H1 (cell line): ENCODE data around the gene POU3F1. TPM values are rescaled to one million over a fixed set of nuclear protein-coding genes. Genes with fewer than 3 reads are reported as not detected.

Experiments used
- CTCF ChIA-PET: fragments of 300-600 bp; sonication (Branson Sonifier 250); formaldehyde crosslinking; loops from one replicate; lab custom pipeline; 2021; ENCODE audit not compliant: partially characterized antibody; lab: Charles Lee
- POLR2A ChIA-PET: fragments of 300-600 bp; sonication (Branson Sonifier 250); formaldehyde crosslinking; loops from one replicate; lab custom pipeline; 2021; ENCODE audit warnings: inconsistent platforms; ENCODE audit not compliant: partially characterized antibody; lab: Charles Lee
- DNase-seq, 2 experiments: peaks; one replicate each; pipeline versions ENCODE4 v3.0.0 to v3.0.0-alpha.2; 2010 to 2022; ENCODE audit warnings: low spot score in 2 of 2, low read depth in 1 of 2, mixed read lengths in 1 of 2
- FAIRE-seq: peaks from 2 replicates; lab custom pipeline; 2011; peaks lifted over from hg19 to GRCh38; lab: Jason Lieb, UNC
- H2AFZ ChIP-seq: 2 replicates; pipeline ENCODE4 v1.8.1; 2012; ENCODE audit warnings: low read length, inconsistent platforms
- H2AK5ac ChIP-seq: 2 replicates; pipeline ENCODE4 v1.6.1; 2013; ENCODE audit warnings: low read depth, low read length
- H2BK120ac ChIP-seq: replicated peaks from 2 replicates; pipeline ENCODE3; 2013; ENCODE audit warnings: low read depth, low read length, inconsistent platforms
- H2BK12ac ChIP-seq: 2 replicates; pipeline ENCODE4 v1.6.1; 2013; ENCODE audit warnings: low read depth, low read length
- H2BK15ac ChIP-seq: 2 replicates; pipeline ENCODE4 v1.6.1; 2013; ENCODE audit warnings: low read length
- H2BK20ac ChIP-seq: 2 replicates; pipeline ENCODE4 v1.6.1; 2013; ENCODE audit warnings: low read length
- H2BK5ac ChIP-seq: 2 replicates; pipeline ENCODE4 v1.6.1; 2013; ENCODE audit warnings: low read depth, low read length
- H3K14ac ChIP-seq: 2 replicates; pipeline ENCODE4 v1.6.1; 2013; ENCODE audit warnings: inconsistent platforms; ENCODE audit not compliant: insufficient read length
- H3K18ac ChIP-seq: 2 replicates; pipeline ENCODE4 v1.6.1; 2013; ENCODE audit warnings: low read length; ENCODE audit errors: extremely low read depth
- H3K23ac ChIP-seq: 2 replicates; pipeline ENCODE4 v1.6.1; 2013; ENCODE audit warnings: inconsistent platforms; ENCODE audit not compliant: insufficient read length
- H3K23me2 ChIP-seq: 2 replicates; pipeline ENCODE4 v1.6.1; 2013; ENCODE audit warnings: low read depth, low read length
- H3K27ac ChIP-seq: 2 replicates; pipeline ENCODE4 v1.6.1; 2011; ENCODE audit warnings: low read depth, low read length, inconsistent platforms
- H3K27me3 ChIP-seq, 4 experiments: replicated peaks in 1 of 4; 1 replicate in 1 of 4; 2 replicates in 3 of 4; pipeline versions ENCODE4 v1.6.1 to v1.8.1; 2011 to 2013; ENCODE audit warnings: low read length in 3 of 4, mild to moderate bottlenecking in 3 of 4, inconsistent platforms in 2 of 4, mixed read lengths in 2 of 4, moderate library complexity in 1 of 4; ENCODE audit not compliant: control insufficient read depth in 3 of 4, insufficient read depth in 3 of 4; ENCODE audit errors: extremely low read depth in 1 of 4
- H3K36me3 ChIP-seq, 4 experiments: 2 replicates each; pipeline versions ENCODE4 v1.6.1 to v1.8.1; 2011 to 2013; ENCODE audit warnings: mild to moderate bottlenecking in 4 of 4, low read length in 3 of 4, moderate library complexity in 2 of 4, control low read depth in 1 of 4, inconsistent platforms in 1 of 4; ENCODE audit not compliant: insufficient read depth in 4 of 4, control insufficient read depth in 2 of 4
- H3K4ac ChIP-seq: replicated peaks from 2 replicates; pipeline ENCODE3; 2013; ENCODE audit warnings: low read length, low read depth, mixed read lengths, inconsistent platforms; ENCODE audit not compliant: insufficient read length
- H3K4me1 ChIP-seq, 4 experiments: replicated peaks in 1 of 4; 1 replicate in 1 of 4; 2 replicates in 3 of 4; pipeline versions ENCODE4 v1.6.1 to v1.8.1; 2011 to 2013; ENCODE audit warnings: low read length in 3 of 4, inconsistent platforms in 2 of 4, mixed read lengths in 1 of 4; ENCODE audit not compliant: insufficient read depth in 4 of 4, control insufficient read depth in 3 of 4
- H3K4me2 ChIP-seq, 2 experiments: 2 replicates each; pipeline versions ENCODE4 v1.6.1 to v1.8.1; 2011 to 2013; ENCODE audit warnings: low read depth in 2 of 2, low read length in 2 of 2, control low read depth in 1 of 2, inconsistent platforms in 1 of 2, mild to moderate bottlenecking in 1 of 2; ENCODE audit not compliant: insufficient read depth in 1 of 2
- H3K4me3 ChIP-seq, 4 experiments: fragments of 200-600, 300-600 bp in 1 of 4; sonication (generic), shearing (Covaris generic), sonication (Bioruptor Twin) in 1 of 4; 2 replicates each; pipeline versions ENCODE4 v1.5.1 to v1.8.1; 2011 to 2016; ENCODE audit warnings: low read length in 4 of 4, low read depth in 3 of 4, control low read depth in 2 of 4, inconsistent platforms in 2 of 4, mild to moderate bottlenecking in 2 of 4, mixed read lengths in 1 of 4, moderate library complexity in 1 of 4; ENCODE audit not compliant: insufficient read depth in 2 of 4; ENCODE audit errors: extremely low read depth in 1 of 4
- H3K56ac ChIP-seq: replicated peaks from 2 replicates; pipeline ENCODE3; 2013; ENCODE audit warnings: low read depth, mild to moderate bottlenecking, mixed read lengths, low read length, inconsistent platforms; ENCODE audit not compliant: insufficient read length
- H3K79me1 ChIP-seq: 2 replicates; pipeline ENCODE4 v1.6.1; 2013; ENCODE audit warnings: low read depth, low read length, control low read depth
- H3K79me2 ChIP-seq, 2 experiments: 2 replicates each; pipeline versions ENCODE4 v1.6.1 to v1.8.1; 2012 to 2013; ENCODE audit warnings: low read length in 2 of 2, mild to moderate bottlenecking in 2 of 2, inconsistent platforms in 1 of 2; ENCODE audit not compliant: insufficient read depth in 2 of 2, control insufficient read depth in 1 of 2
- H3K9ac ChIP-seq, 4 experiments: replicated peaks in 1 of 4; 1 replicate in 1 of 4; 2 replicates in 3 of 4; pipeline versions ENCODE4 v1.6.1 to v1.8.1; 2011 to 2013; ENCODE audit warnings: low read depth in 3 of 4, low read length in 3 of 4, control low read depth in 2 of 4, mild to moderate bottlenecking in 2 of 4, moderate library complexity in 2 of 4, inconsistent platforms in 1 of 4; ENCODE audit errors: extremely low read depth in 1 of 4
- H3K9me3 ChIP-seq, 2 experiments: 2 replicates each; pipeline versions ENCODE4 v1.6.1 to v1.8.1; 2012 to 2013; ENCODE audit warnings: mild to moderate bottlenecking in 2 of 2, moderate library complexity in 2 of 2, control low read depth in 1 of 2, inconsistent platforms in 1 of 2, low read depth in 1 of 2, low read length in 1 of 2, mixed read lengths in 1 of 2; ENCODE audit not compliant: insufficient read depth in 2 of 2
- H4K20me1 ChIP-seq, 2 experiments: replicated peaks in 1 of 2; 2 replicates each; pipeline versions ENCODE3 to v1.8.1; 2011 to 2013; ENCODE audit warnings: inconsistent platforms in 2 of 2, low read length in 2 of 2, mild to moderate bottlenecking in 1 of 2; ENCODE audit not compliant: insufficient read depth in 2 of 2, control insufficient read depth in 1 of 2
- H4K5ac ChIP-seq: 2 replicates; pipeline ENCODE4 v1.6.1; 2013; ENCODE audit warnings: low read length, low read depth, mixed read lengths, inconsistent platforms; ENCODE audit not compliant: insufficient read length
- H4K8ac ChIP-seq: 2 replicates; pipeline ENCODE4 v1.8.0; 2013; ENCODE audit warnings: mild to moderate bottlenecking, moderate library complexity, low read length, inconsistent platforms; ENCODE audit not compliant: insufficient read depth; ENCODE audit errors: extremely low read depth
- H4K91ac ChIP-seq: replicated peaks from 2 replicates; pipeline ENCODE3; 2013; ENCODE audit warnings: low read length, mixed read lengths, inconsistent platforms; ENCODE audit not compliant: insufficient read length
- E2F6 ChIP-seq: IDR thresholded peaks from 2 replicates; pipeline ENCODE4 v1.6.1; 2012; ENCODE audit warnings: inconsistent platforms
- SIX5 ChIP-seq: IDR thresholded peaks from 2 replicates; pipeline ENCODE4 v1.6.1; 2011; ENCODE audit warnings: mild to moderate bottlenecking, low read depth, low read length
- WGBS, 2 experiments: shearing (Covaris generic) in 1 of 2; methylation state at CpG; one replicate each; pipeline versions ENCODE4 v1.1.6 to v1.1.7; 2013 to 2015; ENCODE audit warnings: low lambda C conversion rate in 2 of 2, mixed read lengths in 2 of 2, inconsistent platforms in 1 of 2, low coverage in 1 of 2, missing lambda C conversion rate in 1 of 2; ENCODE audit not compliant: insufficient replicate concordance in 2 of 2, insufficient coverage in 1 of 2, insufficient read length in 1 of 2; ENCODE audit errors: extremely low coverage in 1 of 2, missing lambda C conversion rate in 1 of 2; 5-methylcytosine and 5-hydroxymethylcytosine counted together
- polyA plus RNA-seq, 7 experiments: library from polyadenylated mRNA; depleted of rRNA in 3 of 7; stranded (reverse) in 5 of 7; unstranded in 2 of 7; fragments of >200 nt in 5 of 7; fragments of 200-250 nt in 2 of 7; gene quantifications; 1 replicate in 5 of 7; 2 replicates in 1 of 7; 4 replicates in 1 of 7; pipeline versions ENCODE4 v1.2.1 to v1.2.3, GENCODE V29; 2011 to 2013; ENCODE audit warnings: missing spikeins in 2 of 7, mixed read lengths in 2 of 7
- total RNA-seq: library from RNA; stranded (reverse); fragmentation: NEBNext Ultra II Directional; extraction: Animal tissue kit (Norgen Biotek cat#: 25700); gene quantifications from 2 replicates; pipeline ENCODE4 v1.2.1, GENCODE V29; 2021

Gene POU3F1
- total and polyA plus RNA-seq, 2 of the 8 experiments (the other 6 are each of a cell fraction or from before 2014, with no cell fraction given): 4.2 to 10.8 TPM

- DNase-seq (no peak), FAIRE-seq (no peak)
- Histone ChIP-seq H3K4me2 (no peak overlapping the region), H4K91ac (no peak overlapping the region), H2AFZ (no peak overlapping the region), H3K36me3 (peaks cover 32 to 76% (median 55%) of the 10 kb centered on the region in 4 experiments), H4K5ac (no peak overlapping the region), H3K27me3 (no peaks in the 10 kb centered on the region), H3K4me1 (no peaks in the 10 kb centered on the region; a peak in 1 of 7 replicates), H3K27ac (no peak overlapping the region), H3K23me2 (no peaks in the 10 kb centered on the region), H3K79me1 (no peaks in the 10 kb centered on the region; the same call in 1 of the 2 replicates), H2BK12ac (no peak overlapping the region), H3K23ac (no peak overlapping the region), H4K8ac (no peak overlapping the region), H2BK15ac (no peak overlapping the region), H3K4me3 (no peak overlapping the region), H3K18ac (no peak overlapping the region), H2BK120ac (no peak overlapping the region), H4K20me1 (peaks cover 2 to 11% of the 10 kb centered on the region in 2 experiments), H3K9ac (no peak overlapping the region), H2BK20ac (no peak overlapping the region), H3K4ac (no peak overlapping the region), H2BK5ac (no peak overlapping the region), H3K79me2 (peaks cover 5 to 41% of the 10 kb centered on the region in 2 experiments), H3K9me3 (no peaks in the 10 kb centered on the region), H3K14ac (no peak overlapping the region), H2AK5ac (no peak overlapping the region), H3K56ac (no peak overlapping the region)
- ChIA-PET CTCF (interaction anchor here (0.6 to 15.9 kb wide), 26 partner anchors 9 to 947 kb away, joined by 3 to 211 read pairs (median 4); partner anchors contain the start of gene SF3A3), POLR2A (interaction anchor here (0.7 to 2.0 kb wide), 5 partner anchors 12 to 43 kb away, joined by 3 to 6 read pairs (median 4); no protein-coding TSS in a partner anchor)
- 88% methylated on average over 6 of the region's 6 CpGs; no CpG with 5 or more reads in 1 of the 2 experiments for WGBS, 2 experiments
- no peak for TF ChIP-seq SIX5
- no peak for TF ChIP-seq E2F6
Observed at GRCh38 chr1:38018864-38019343, 27.7 kb downstream of the POU3F1 start.
